VCaP (cell line): ENCODE data around the gene MOXD1.
"Not testable (repeated sequence)": the region's sequence is repeated elsewhere in the genome, so short reads cannot be mapped to it uniquely, and the experiment has no call there.

ENCODE experiments used
- H3K27ac ChIP-seq: fragments of 450-650 bp; 2 replicates; pipeline ENCODE4 v1.5.1; 2017
- CTCF ChIP-seq: fragments of 450-650 bp; conservative IDR thresholded peaks from 2 replicates; pipeline ENCODE4 v1.5.1; 2017; ENCODE audit warnings: mild to moderate bottlenecking, moderate library complexity

The MOXD1 gene

DNA sequence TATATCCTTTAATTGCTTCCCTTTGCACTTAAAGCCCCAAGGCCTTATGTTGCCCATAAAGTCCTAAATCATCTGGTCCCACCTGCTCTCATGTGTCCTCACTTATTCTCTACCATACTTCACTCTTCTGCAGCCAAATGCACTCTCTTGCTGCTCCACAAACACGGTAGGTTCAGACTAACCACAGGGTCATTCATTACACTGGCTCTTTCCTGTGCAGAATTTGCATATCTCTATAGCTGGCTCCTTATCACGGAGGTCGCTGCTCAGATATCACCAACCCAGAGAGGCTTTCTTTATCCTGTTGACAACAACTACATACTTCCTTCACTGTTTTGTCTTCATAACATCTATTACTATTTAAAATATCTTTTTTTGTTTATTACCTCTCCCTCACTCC is 86.8 kb downstream of the MOXD1 start:
- no peak overlapping the region for H3K27ac ChIP-seq
- no peak for TF ChIP-seq CTCF

DNA sequence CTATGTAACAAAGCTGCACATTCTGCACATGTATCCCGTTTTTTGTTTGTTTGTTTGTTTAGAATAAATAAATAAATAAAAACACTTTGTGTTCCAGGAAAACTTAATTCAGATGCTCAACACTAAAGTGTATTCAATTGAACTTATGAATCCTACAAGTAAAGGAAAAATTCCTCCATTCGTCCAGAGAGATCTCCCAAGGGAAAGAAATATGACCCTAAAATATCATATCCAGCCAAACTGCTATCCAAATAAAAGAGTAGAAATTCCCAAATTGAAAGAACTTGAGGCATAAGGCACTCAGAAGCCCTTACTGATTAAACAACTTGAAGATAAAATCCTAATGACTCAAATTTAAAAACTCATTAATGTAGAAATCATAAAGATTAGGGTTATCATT is 90.4 kb downstream of the MOXD1 start:
- H3K27ac ChIP-seq = no peak overlapping the region
- no peak for TF ChIP-seq CTCF

DNA sequence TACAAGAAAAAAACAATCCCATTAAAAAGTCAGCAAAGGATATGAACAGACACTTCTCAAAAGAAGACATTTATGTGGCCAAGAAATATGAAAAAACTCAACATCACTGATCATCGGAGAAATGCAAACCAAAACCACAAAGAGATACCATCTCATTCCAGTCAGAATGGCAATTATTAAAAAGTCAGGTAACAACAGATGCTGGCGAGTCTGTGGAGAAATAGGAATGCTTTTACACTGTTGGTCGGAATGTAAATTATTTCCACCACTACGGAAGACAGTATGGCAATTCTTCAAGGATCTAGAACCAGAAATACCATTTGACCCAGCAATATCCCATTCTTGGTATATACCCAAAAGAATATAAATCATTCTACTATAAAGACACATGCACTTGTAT is 91.1 kb downstream of the MOXD1 start:
- not testable (repeated sequence) for H3K27ac ChIP-seq

- no peak overlapping the region for H3K27ac ChIP-seq
- no peak for TF ChIP-seq CTCF
These were observed 96.4 kb downstream of the MOXD1 start for GRCh38 chr6:132304891-132305305.

- no peak overlapping the region for H3K27ac ChIP-seq
- peak; percentile 84 for TF ChIP-seq CTCF
These were observed 100.8 kb downstream of the MOXD1 start for GRCh38 chr6:132300323-132300949.

GRCh38 chr6:132298344-132298949 is 102.8 kb downstream of the MOXD1 start:
- TF ChIP-seq CTCF = peak; percentile 79

GRCh38 chr6:132289756-132290155 is 111.5 kb downstream of the MOXD1 start:
- no peak for TF ChIP-seq CTCF
- no peak overlapping the region for H3K27ac ChIP-seq

More at GRCh38 chr6:132298344-132298949, 102.8 kb downstream of the MOXD1 start:
- no peak overlapping the region for H3K27ac ChIP-seq

DNA sequence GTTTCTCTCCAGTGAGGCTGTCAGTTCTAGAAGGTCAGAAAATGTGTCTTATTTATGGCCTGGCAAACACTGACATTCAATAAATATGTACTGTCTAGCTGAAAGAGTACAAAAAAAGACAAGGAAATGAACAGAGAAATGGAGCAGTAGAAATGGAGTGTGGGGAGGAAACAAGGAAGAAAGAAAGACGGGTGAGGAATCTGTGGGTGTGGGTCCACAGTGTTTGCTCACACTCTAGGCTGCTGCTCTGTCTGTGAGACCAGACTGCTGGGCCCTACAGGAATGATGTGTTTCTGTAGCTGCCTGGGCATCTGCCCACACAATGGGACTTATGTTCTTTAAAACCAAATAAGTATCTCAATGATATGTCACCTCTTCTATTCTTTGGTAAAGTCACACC is 114.2 kb downstream of the MOXD1 start:
- no peak for TF ChIP-seq CTCF

More for the DNA sequence above, 114.2 kb downstream of the MOXD1 start:
- peak overlapping the region; percentile 49 for H3K27ac ChIP-seq
